ENCODE results near the gene CBLB.

CBLB gene

GRCh38 chr3:105620236-105620635 is 248.6 kb downstream of the CBLB start:
- Histone ChIP-seq H2AFZ (ENCODE audit: low read depth, low read length) (no peak overlapping the region), H3K36me3 (ENCODE audit: insufficient read depth, low read length) (no peaks in the 10 kb centered on the region), H3K4me3 (ENCODE audit: low read depth in 1 of 2, low read length in 2 of 2) (no peak overlapping the region), H3K4me2 (ENCODE audit: insufficient read depth, low read length) (no peak overlapping the region), H3K9me3 (ENCODE audit: insufficient read depth, low read length, severe bottlenecking) (no peaks in the 10 kb centered on the region), H3K79me2 (ENCODE audit: insufficient read depth, low read length) (no peaks in the 10 kb centered on the region), H4K20me1 (ENCODE audit: insufficient read depth, low read length) (no peaks in the 10 kb centered on the region), H3K27me3 (ENCODE audit: insufficient read depth, low read length, poor library complexity) (no peaks in the 10 kb centered on the region), H3K4me1 (ENCODE audit: insufficient read depth, low read length) (no peaks in the 10 kb centered on the region), H3K9ac (ENCODE audit: low read depth, low read length) (no peak overlapping the region), H3K27ac (ENCODE audit: low read length) (no peak overlapping the region)
- TF ChIP-seq EZH2 (IDR thresholded peaks at IDR 0.05; ENCODE audit: borderline replicate concordance, low read depth, low read length, severe bottlenecking) (no peak), CTCF (IDR thresholded peaks at IDR 0.05; ENCODE audit: borderline replicate concordance, extremely low read depth, low read length, poor library complexity, severe bottlenecking) (no peak)
- DNase-seq, result no peak
- ATAC-seq (ENCODE audit: insufficient read depth, low read depth), result no peak

- Histone ChIP-seq H3K4me2 (ENCODE audit: insufficient read depth, low read length) (no peak overlapping the region), H3K4me3 (ENCODE audit: low read depth in 1 of 2, low read length in 2 of 2) (no peak overlapping the region), H3K79me2 (ENCODE audit: insufficient read depth, low read length) (no peaks in the 10 kb centered on the region), H3K27me3 (ENCODE audit: insufficient read depth, low read length, poor library complexity) (no peaks in the 10 kb centered on the region), H3K27ac (ENCODE audit: low read length) (no peak overlapping the region), H3K9ac (ENCODE audit: low read depth, low read length) (no peak overlapping the region), H4K20me1 (ENCODE audit: insufficient read depth, low read length) (no peaks in the 10 kb centered on the region), H3K4me1 (ENCODE audit: insufficient read depth, low read length) (no peaks in the 10 kb centered on the region), H3K36me3 (ENCODE audit: insufficient read depth, low read length) (no peaks in the 10 kb centered on the region), H2AFZ (ENCODE audit: low read depth, low read length) (no peak overlapping the region), H3K9me3 (ENCODE audit: insufficient read depth, low read length, severe bottlenecking) (no peaks in the 10 kb centered on the region)
- TF ChIP-seq EZH2 (IDR thresholded peaks at IDR 0.05; ENCODE audit: borderline replicate concordance, low read depth, low read length, severe bottlenecking) (no peak), CTCF (IDR thresholded peaks at IDR 0.05; ENCODE audit: borderline replicate concordance, extremely low read depth, low read length, poor library complexity, severe bottlenecking) (no peak)
- no peak for ATAC-seq (ENCODE audit: insufficient read depth, low read depth)
- DNase-seq, result no peak
Observed at GRCh38 chr3:105619651-105620050, 249.2 kb downstream of the CBLB start.

- Histone ChIP-seq H3K4me1 (ENCODE audit: insufficient read depth, low read length) (no peaks in the 10 kb centered on the region), H3K9me3 (ENCODE audit: insufficient read depth, low read length, severe bottlenecking) (no peaks in the 10 kb centered on the region), H3K36me3 (ENCODE audit: insufficient read depth, low read length) (no peaks in the 10 kb centered on the region), H3K79me2 (ENCODE audit: insufficient read depth, low read length) (no peaks in the 10 kb centered on the region), H3K4me3 (ENCODE audit: low read depth in 1 of 2, low read length in 2 of 2) (no peak overlapping the region), H3K27me3 (ENCODE audit: insufficient read depth, low read length, poor library complexity) (no peaks in the 10 kb centered on the region), H3K4me2 (ENCODE audit: insufficient read depth, low read length) (no peak overlapping the region), H3K9ac (ENCODE audit: low read depth, low read length) (no peak overlapping the region), H3K27ac (ENCODE audit: low read length) (no peak overlapping the region), H2AFZ (ENCODE audit: low read depth, low read length) (no peak overlapping the region), H4K20me1 (ENCODE audit: insufficient read depth, low read length) (no peaks in the 10 kb centered on the region)
- TF ChIP-seq EZH2 (IDR thresholded peaks at IDR 0.05; ENCODE audit: borderline replicate concordance, low read depth, low read length, severe bottlenecking) (no peak), CTCF (IDR thresholded peaks at IDR 0.05; ENCODE audit: borderline replicate concordance, extremely low read depth, low read length, poor library complexity, severe bottlenecking) (no peak)
- DNase-seq, result no peak
- ATAC-seq (ENCODE audit: insufficient read depth, low read depth), result no peak
Observed at GRCh38 chr3:105618556-105618955, 250.3 kb downstream of the CBLB start.
